Caki2 (cell line): ENCODE data around the gene PAWR. TPM values are rescaled to one million over a fixed set of nuclear protein-coding genes. Genes with fewer than 3 reads are reported as not detected.
"Not testable (repeated sequence)": the region's sequence is repeated elsewhere in the genome, so short reads cannot be mapped to it uniquely, and the experiment has no call there.

Source experiments
- DNase-seq: peaks from one replicate; pipeline ENCODE4 v3.0.0-alpha.2; 2015; ENCODE audit warnings: low read depth
- in situ Hi-C: cut with HindIII; loops from 2 replicates; pipeline ENCODE4 v1.10.0; 2016; ENCODE audit warnings: low sequenced_read_pairs, low pct_unique_long_range_greater_than_20kb, mixed read lengths
- total RNA-seq: library from RNA; depleted of rRNA; stranded (reverse); fragments of >200 nt; shearing (Covaris generic); gene quantifications from 2 replicates; pipeline ENCODE4 v1.2.3, GENCODE V29; 2014; ENCODE audit warnings: low replicate concordance

Gene PAWR
- total RNA-seq, 1 experiment from 2014 or later: 252 TPM

GRCh38 chr12:79618848-79619404, 71.8 kb downstream of the PAWR start:
- in situ Hi-C loops: loop anchor here (5.0 kb wide), 1 partner anchor 52 kb away; no protein-coding TSS in a partner anchor
- DNase-seq: peak; percentile 29

GRCh38 chr12:79617696-79618095, 73.1 kb downstream of the PAWR start:
- in situ Hi-C loops: loop anchor here (5.0 kb wide), 1 partner anchor 50 kb away; no protein-coding TSS in a partner anchor
- DNase-seq: no peak

- in situ Hi-C loops: loop anchor here (5.0 kb wide), 1 partner anchor 49 kb away; no protein-coding TSS in a partner anchor
- no peak for DNase-seq
Measured at GRCh38 chr12:79615596-79616560, 74.9 kb downstream of the PAWR start.

- no peak for DNase-seq
- in situ Hi-C loops: loop anchor here (5.0 kb wide), 1 partner anchor 47 kb away; no protein-coding TSS in a partner anchor
Measured at GRCh38 chr12:79614730-79615129, 76.0 kb downstream of the PAWR start.

GRCh38 chr12:79601908-79602307, 88.9 kb downstream of the PAWR start:
- in situ Hi-C loops: no loop called here
- DNase-seq: no peak

- in situ Hi-C loops: no loop called here
- no peak for DNase-seq
Measured at GRCh38 chr12:79597910-79598309, 92.9 kb downstream of the PAWR start.

GRCh38 chr12:79596719-79597350, 93.9 kb downstream of the PAWR start:
- DNase-seq: no peak
- in situ Hi-C loops: no loop called here

- DNase-seq: no peak
- in situ Hi-C loops: no loop called here
Measured at GRCh38 chr12:79595273-79595672, 95.5 kb downstream of the PAWR start.

GRCh38 chr12:79592865-79593264, 97.9 kb downstream of the PAWR start:
- DNase-seq: no peak
- in situ Hi-C loops: no loop called here

- in situ Hi-C loops: no loop called here
- no peak for DNase-seq
Measured at GRCh38 chr12:79591988-79592387, 98.8 kb downstream of the PAWR start.

GRCh38 chr12:79590751-79591150, 100.0 kb downstream of the PAWR start:
- in situ Hi-C loops: no loop called here
- DNase-seq: no peak

GRCh38 chr12:79587368-79587767, 103.4 kb downstream of the PAWR start:
- no peak for DNase-seq
- in situ Hi-C loops: no loop called here

- no peak for DNase-seq
- in situ Hi-C loops: no loop called here
Measured at GRCh38 chr12:79585147-79585546, 105.6 kb downstream of the PAWR start.

- DNase-seq: no peak
- in situ Hi-C loops: no loop called here
Measured at GRCh38 chr12:79573820-79574219, 116.9 kb downstream of the PAWR start.

GRCh38 chr12:79569679-79570078, 121.1 kb downstream of the PAWR start:
- in situ Hi-C loops: loop anchor here (5.0 kb wide), 1 partner anchor 48 kb away; no protein-coding TSS in a partner anchor
- DNase-seq: no peak

- no peak for DNase-seq
- in situ Hi-C loops: loop anchor here (5.0 kb wide), 1 partner anchor 50 kb away; no protein-coding TSS in a partner anchor
Measured at GRCh38 chr12:79567175-79567563, 123.6 kb downstream of the PAWR start.

- peak; percentile 64 for DNase-seq
- in situ Hi-C loops: loop anchor here (5.0 kb wide), 1 partner anchor 51 kb away; no protein-coding TSS in a partner anchor
Measured at GRCh38 chr12:79566452-79567174, 124.2 kb downstream of the PAWR start.

GRCh38 chr12:79564727-79565350, 125.9 kb downstream of the PAWR start:
- in situ Hi-C loops: loop anchor here (5.0 kb wide), 1 partner anchor 52 kb away; no protein-coding TSS in a partner anchor
- not testable (repeated sequence) for DNase-seq
